A172 (cell line): ENCODE results near the gene ASPSCR1. TPM values are rescaled to one million over a fixed set of nuclear protein-coding genes. Genes with fewer than 3 reads are reported as not detected.

Experiments used
- DNase-seq: peaks from one replicate; pipeline ENCODE4 v3.0.0-alpha.2; 2015; ENCODE audit warnings: low spot score
- total RNA-seq: library from RNA; depleted of rRNA; stranded (reverse); fragments of >200 nt; shearing (Covaris generic); gene quantifications from 2 replicates; pipeline ENCODE4 v1.2.3, GENCODE V29; 2014

Gene ASPSCR1
- total RNA-seq, 1 experiment from 2014 or later: 25.8 TPM

GRCh38 chr17:82055023-82055964 is 77.9 kb downstream of the ASPSCR1 start:
- no peak for DNase-seq

GRCh38 chr17:82055965-82056728 is 78.7 kb downstream of the ASPSCR1 start:
- DNase-seq: no peak

- DNase-seq: no peak
Observed at GRCh38 chr17:82056729-82057621, 79.5 kb downstream of the ASPSCR1 start.

- no peak for DNase-seq
Observed at GRCh38 chr17:82058230-82058854, 80.9 kb downstream of the ASPSCR1 start.

- DNase-seq: no peak
Observed at GRCh38 chr17:82058855-82059249, 81.4 kb downstream of the ASPSCR1 start.

GRCh38 chr17:82059272-82060000 is 82.0 kb downstream of the ASPSCR1 start:
- DNase-seq: no peak

- DNase-seq: no peak
Observed at GRCh38 chr17:82060001-82060380, 82.6 kb downstream of the ASPSCR1 start.

- DNase-seq: no peak
Observed at GRCh38 chr17:82060614-82061013, 83.2 kb downstream of the ASPSCR1 start.

GRCh38 chr17:82061047-82061925 is 83.9 kb downstream of the ASPSCR1 start:
- no peak for DNase-seq

GRCh38 chr17:82062076-82062983 is 84.9 kb downstream of the ASPSCR1 start:
- no peak for DNase-seq

- no peak for DNase-seq
Observed at GRCh38 chr17:82062984-82063368, 85.5 kb downstream of the ASPSCR1 start.

GRCh38 chr17:82063424-82064415 is 86.3 kb downstream of the ASPSCR1 start:
- no peak for DNase-seq

- DNase-seq: no peak
Observed at GRCh38 chr17:82064433-82065192, 87.2 kb downstream of the ASPSCR1 start.

GRCh38 chr17:82065193-82065637 is 87.8 kb downstream of the ASPSCR1 start:
- DNase-seq: no peak

- no peak for DNase-seq
Observed at GRCh38 chr17:82065638-82066303, 88.3 kb downstream of the ASPSCR1 start, which contains the start of gene DUS1L. DUS1L (minus strand) TSS chr17:82065804; CDS start chr17:82065059, 745 bp downstream.
